ENCODE data around the gene ABCC5. TPM values are rescaled to one million over a fixed set of nuclear protein-coding genes. Genes with fewer than 3 reads are reported as not detected.
A peak's percentile ranks its signal among the peaks of the same experiment; 100 is the strongest.
"Not testable (repeated sequence)": the region's sequence is repeated elsewhere in the genome, so short reads cannot be mapped to it uniquely, and the experiment has no call there.

The ABCC5 gene
- total RNA-seq, 1 donor from 2014 or later, result 109 TPM

DNA sequence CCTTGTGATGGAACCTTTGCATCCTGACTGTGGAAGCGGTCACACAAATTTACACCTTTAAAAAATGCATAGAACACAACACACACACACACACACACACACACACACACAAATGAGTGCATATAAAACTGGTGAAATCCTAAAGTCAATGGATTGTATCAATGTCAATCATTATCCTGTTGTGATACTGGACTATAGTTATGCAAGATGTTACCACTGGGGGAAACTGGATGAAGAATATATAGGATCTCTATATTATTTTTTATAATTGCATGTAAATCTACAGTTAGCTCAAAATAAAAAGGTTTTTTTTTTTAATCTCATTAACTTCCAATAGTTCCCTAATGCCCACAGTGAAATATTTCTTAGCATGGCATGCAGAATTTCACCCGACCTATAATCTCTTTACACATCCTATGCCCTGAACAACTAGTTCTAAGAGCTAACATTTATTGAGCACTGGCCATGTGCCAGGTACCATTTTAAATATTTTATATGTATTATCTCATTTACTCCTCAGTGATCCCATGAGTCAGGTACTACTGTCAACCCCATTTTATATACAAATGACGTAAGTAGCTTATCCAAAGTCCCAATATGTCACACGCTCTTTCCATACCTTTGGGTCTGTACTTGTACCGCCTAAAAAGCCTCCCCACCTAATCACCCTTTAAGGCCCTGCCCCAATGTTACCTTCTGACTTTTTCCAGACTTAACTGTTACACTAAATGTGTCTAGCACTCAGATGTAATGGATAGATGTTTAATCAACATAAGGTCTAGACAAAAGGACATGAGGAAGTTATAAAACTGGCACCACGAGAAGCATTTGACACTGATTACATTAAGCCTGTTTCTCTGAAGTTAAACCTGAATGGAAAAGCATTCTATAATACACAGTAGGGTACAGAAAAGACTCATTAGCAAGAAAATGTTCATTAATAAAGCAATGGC lies 5.5 kb downstream of the ABCC5 start:
- H3K4me3 Mint-ChIP-seq (ENCODE audit: low read depth), result no peak overlapping the region
- H3K27me3 Mint-ChIP-seq, result no peaks in the 10 kb centered on the region
- TF ChIP-seq, protein P1, sequence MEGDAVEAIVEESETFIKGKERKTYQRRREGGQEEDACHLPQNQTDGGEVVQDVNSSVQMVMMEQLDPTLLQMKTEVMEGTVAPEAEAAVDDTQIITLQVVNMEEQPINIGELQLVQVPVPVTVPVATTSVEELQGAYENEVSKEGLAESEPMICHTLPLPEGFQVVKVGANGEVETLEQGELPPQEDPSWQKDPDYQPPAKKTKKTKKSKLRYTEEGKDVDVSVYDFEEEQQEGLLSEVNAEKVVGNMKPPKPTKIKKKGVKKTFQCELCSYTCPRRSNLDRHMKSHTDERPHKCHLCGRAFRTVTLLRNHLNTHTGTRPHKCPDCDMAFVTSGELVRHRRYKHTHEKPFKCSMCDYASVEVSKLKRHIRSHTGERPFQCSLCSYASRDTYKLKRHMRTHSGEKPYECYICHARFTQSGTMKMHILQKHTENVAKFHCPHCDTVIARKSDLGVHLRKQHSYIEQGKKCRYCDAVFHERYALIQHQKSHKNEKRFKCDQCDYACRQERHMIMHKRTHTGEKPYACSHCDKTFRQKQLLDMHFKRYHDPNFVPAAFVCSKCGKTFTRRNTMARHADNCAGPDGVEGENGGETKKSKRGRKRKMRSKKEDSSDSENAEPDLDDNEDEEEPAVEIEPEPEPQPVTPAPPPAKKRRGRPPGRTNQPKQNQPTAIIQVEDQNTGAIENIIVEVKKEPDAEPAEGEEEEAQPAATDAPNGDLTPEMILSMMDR (IDR thresholded peaks at IDR 0.05; ENCODE audit: unreplicated experiment), result no peak
- H3K36me3 Mint-ChIP-seq (ENCODE audit: insufficient read depth), result peaks cover 31% of the 10 kb centered on the region
- no peak for DNase-seq (ENCODE audit: low spot score, unreplicated experiment)
- H3K9me3 Mint-ChIP-seq (ENCODE audit: low read depth), result no peaks in the 10 kb centered on the region
- H3K4me1 Mint-ChIP-seq (ENCODE audit: low read depth), result peaks cover 32% of the 10 kb centered on the region
- H3K27ac Mint-ChIP-seq, result no peak overlapping the region

DNA sequence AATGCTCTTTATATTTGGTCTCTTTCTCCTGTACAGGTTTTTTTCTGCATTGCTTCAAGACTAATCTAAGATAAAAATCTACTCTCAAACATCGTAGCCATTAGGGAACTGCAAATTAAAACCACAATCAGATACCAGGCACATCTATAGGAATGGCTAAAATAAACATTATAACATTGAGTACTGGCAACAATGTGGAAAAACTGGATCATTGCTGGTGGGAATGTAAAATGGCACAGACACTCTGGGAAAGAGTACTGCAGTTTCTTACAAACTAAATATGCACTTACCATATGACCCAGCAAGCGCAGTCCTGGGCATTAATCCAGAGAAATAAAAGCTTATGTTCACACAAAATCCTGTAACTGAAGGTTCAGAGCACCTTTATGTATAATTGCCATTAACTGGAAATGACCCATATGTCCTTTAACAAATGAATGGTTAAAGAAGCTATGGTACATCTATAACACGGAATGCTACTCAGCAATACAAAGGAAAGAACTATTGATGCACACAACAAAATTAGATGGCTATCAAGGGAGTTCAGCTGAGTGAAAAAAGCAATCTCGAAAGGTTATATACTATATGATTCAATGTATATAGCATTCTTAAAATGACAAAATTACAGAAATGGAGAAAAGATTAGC lies 6.3 kb downstream of the ABCC5 start:
- no peak for DNase-seq (ENCODE audit: low spot score, unreplicated experiment)
- Mint-ChIP-seq H3K4me1 (ENCODE audit: low read depth) (peaks cover 30% of the 10 kb centered on the region), H3K9me3 (ENCODE audit: low read depth) (no peaks in the 10 kb centered on the region), H3K27me3 (no peaks in the 10 kb centered on the region), H3K36me3 (ENCODE audit: insufficient read depth) (peaks cover 31% of the 10 kb centered on the region), H3K27ac (peak overlapping the region; percentile 50), H3K4me3 (ENCODE audit: low read depth) (no peak overlapping the region)
- TF ChIP-seq, protein P1 (IDR thresholded peaks at IDR 0.05; ENCODE audit: unreplicated experiment), result no peak

DNA sequence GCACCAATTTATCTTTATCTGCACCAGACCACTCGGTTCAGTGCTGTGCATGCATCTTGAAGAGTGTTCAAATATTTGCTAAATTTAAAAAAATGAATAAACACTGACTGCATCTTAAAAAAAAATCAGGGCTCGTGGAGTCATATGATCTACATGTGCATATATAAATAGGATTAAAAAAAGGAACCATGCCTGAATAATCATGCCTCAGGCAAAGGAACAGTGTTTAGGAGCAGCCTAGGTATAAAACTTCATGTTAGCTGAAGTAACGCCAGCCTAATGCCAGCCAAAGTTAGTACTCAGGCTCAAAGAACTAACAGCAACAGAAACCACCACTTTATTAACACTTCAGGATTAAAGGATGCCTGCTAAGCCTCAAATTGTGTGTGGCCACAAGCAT lies 9.5 kb downstream of the ABCC5 start:
- DNase-seq (ENCODE audit: low spot score, unreplicated experiment), result no peak
- no peaks in the 10 kb centered on the region for H3K27me3 Mint-ChIP-seq
- H3K9me3 Mint-ChIP-seq (ENCODE audit: low read depth), result no peaks in the 10 kb centered on the region
- TF ChIP-seq, protein P1 (IDR thresholded peaks at IDR 0.05; ENCODE audit: unreplicated experiment), result no peak
- H3K4me3 Mint-ChIP-seq (ENCODE audit: low read depth), result no peak overlapping the region
- peaks cover 29% of the 10 kb centered on the region for H3K36me3 Mint-ChIP-seq (ENCODE audit: insufficient read depth)
- peaks cover 37% of the 10 kb centered on the region for H3K4me1 Mint-ChIP-seq (ENCODE audit: low read depth)
- peak overlapping the region; percentile 81 for H3K27ac Mint-ChIP-seq

DNA sequence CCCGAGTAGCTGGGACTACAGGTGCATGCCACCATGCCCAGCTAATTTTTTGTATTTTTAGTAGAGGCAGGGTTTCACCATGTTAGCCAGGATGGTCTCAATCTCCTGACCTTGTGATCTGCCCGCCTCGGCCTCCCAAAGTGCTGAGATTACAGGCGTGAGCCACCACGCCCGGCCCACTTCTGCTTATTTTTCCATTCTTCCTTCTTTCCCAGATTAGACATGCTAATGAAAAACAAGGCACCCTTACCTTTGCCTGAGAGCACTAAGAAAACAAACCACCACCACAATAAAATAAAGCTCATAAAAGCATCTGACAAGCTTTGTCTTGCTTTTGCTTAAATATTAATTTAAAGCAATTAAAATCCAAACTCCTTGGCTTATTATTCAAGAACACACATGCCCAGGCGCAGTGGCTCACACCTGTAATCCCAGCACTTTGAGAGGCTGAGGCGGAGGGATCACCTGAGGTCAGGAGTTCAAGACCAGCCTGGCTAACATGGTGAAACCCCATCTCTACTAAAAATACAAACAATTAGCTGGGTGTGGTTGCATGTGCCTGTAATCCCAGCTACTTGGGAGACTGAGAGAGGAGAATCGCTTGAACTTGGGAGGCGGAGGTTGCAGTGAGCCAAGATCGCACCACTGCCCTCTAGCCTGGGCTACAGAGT lies 10.4 kb downstream of the ABCC5 start:
- not testable (repeated sequence) for DNase-seq (ENCODE audit: low spot score, unreplicated experiment); H3K27me3 Mint-ChIP-seq; H3K4me3 Mint-ChIP-seq (ENCODE audit: low read depth); H3K9me3 Mint-ChIP-seq (ENCODE audit: low read depth)
- peaks cover 28% of the 10 kb centered on the region for H3K36me3 Mint-ChIP-seq (ENCODE audit: insufficient read depth)
- H3K4me1 Mint-ChIP-seq (ENCODE audit: low read depth), result peaks cover 39% of the 10 kb centered on the region
- peak overlapping the region; percentile 81 for H3K27ac Mint-ChIP-seq

DNA sequence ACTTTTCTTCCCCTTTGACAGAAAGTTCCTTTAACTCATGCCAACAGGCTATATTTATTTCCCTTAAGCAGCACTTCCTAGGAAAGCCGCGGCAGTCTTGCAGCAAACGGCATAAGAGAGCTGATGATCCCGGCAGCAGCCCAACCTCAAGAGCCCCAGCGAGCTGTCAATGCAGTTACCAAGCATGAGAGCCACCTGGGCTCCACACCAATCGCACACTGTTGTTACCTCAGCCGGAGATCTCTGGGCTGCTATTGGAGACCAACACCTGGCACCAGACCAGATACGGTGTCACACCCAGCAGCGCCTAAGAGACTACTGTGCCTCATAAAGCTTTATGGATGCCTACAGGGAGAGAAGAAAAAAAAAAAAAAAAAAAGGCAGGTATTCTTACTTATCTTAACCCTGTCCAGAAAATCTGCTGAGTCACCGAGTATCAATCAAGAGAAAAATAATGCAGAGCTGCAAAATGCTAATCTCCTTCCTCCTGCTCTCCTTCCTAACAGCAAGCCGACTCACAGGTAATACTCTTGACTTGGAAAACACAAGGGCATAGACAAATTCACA lies 11.7 kb downstream of the ABCC5 start:
- no peaks in the 10 kb centered on the region for H3K27me3 Mint-ChIP-seq
- peak overlapping the region; percentile 88 for H3K27ac Mint-ChIP-seq
- H3K36me3 Mint-ChIP-seq (ENCODE audit: insufficient read depth), result peaks cover 21% of the 10 kb centered on the region
- no peaks in the 10 kb centered on the region for H3K9me3 Mint-ChIP-seq (ENCODE audit: low read depth)
- TF ChIP-seq, protein P1 (IDR thresholded peaks at IDR 0.05; ENCODE audit: unreplicated experiment), result no peak
- DNase-seq (ENCODE audit: low spot score, unreplicated experiment), result no peak
- peaks cover 42% of the 10 kb centered on the region for H3K4me1 Mint-ChIP-seq (ENCODE audit: low read depth)
- no peak overlapping the region for H3K4me3 Mint-ChIP-seq (ENCODE audit: low read depth)
